Peyer's patch (tissue), 4 donors: Measurements from ENCODE around the gene ATG7.

ENCODE experiments used
- POLR2A ChIP-seq, 2 donors: fragments of 450-650 bp; IDR thresholded peaks; one replicate each; pipeline ENCODE4 v1.5.1; 2017; ENCODE audit warnings: antibody characterized with exemption in 2 of 2, mild to moderate bottlenecking in 2 of 2, moderate library complexity in 2 of 2
- TF ChIP-seq, protein P1 (sequence below), 6 experiments: fragments of 450-650 bp in 4 of 6; fragments of 200-600 bp in 2 of 6; sonication (generic) in 1 of 6; IDR thresholded peaks; one replicate each; pipeline ENCODE4 v1.5.1; 2017 to 2019; ENCODE audit warnings: antibody characterized with exemption in 6 of 6, mild to moderate bottlenecking in 3 of 6, moderate library complexity in 1 of 6

DNA sequence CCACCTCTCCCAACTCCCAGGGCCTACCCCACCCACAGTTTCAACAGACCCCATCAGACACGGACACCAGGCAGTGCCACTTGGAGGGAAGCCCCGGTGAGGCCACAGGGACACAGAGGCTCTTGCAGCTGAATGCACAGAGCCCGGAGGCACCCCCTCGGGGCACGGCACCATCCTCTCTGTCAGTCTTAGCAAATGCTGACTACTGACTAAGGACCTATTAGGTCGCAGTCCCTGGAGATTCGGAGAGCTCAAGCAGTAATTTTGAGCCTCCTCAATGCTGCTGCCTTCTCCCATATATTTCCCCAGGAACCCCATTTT lies 291.6 kb downstream of the ATG7 start:
- TF ChIP-seq, protein P1, sequence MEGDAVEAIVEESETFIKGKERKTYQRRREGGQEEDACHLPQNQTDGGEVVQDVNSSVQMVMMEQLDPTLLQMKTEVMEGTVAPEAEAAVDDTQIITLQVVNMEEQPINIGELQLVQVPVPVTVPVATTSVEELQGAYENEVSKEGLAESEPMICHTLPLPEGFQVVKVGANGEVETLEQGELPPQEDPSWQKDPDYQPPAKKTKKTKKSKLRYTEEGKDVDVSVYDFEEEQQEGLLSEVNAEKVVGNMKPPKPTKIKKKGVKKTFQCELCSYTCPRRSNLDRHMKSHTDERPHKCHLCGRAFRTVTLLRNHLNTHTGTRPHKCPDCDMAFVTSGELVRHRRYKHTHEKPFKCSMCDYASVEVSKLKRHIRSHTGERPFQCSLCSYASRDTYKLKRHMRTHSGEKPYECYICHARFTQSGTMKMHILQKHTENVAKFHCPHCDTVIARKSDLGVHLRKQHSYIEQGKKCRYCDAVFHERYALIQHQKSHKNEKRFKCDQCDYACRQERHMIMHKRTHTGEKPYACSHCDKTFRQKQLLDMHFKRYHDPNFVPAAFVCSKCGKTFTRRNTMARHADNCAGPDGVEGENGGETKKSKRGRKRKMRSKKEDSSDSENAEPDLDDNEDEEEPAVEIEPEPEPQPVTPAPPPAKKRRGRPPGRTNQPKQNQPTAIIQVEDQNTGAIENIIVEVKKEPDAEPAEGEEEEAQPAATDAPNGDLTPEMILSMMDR (IDR thresholded peaks at IDR 0.05), result no peak
- TF ChIP-seq POLR2A (IDR thresholded peaks at IDR 0.05), result no peak
